SK-N-SH (cell line): ENCODE measurements around the gene ANKRD13B.

ENCODE experiments used
- CTCF ChIP-seq: fragments of 200-600 bp; sonication (generic); IDR thresholded peaks from 2 replicates; pipeline ENCODE4 v1.6.1; 2017; ENCODE audit warnings: antibody characterized with exemption, mild to moderate bottlenecking, moderate library complexity
- FOXM1 ChIP-seq: IDR thresholded peaks from 2 replicates; pipeline ENCODE4 v1.4.0; 2012; ENCODE audit warnings: low read depth, mild to moderate bottlenecking
- NRF1 ChIP-seq: IDR thresholded peaks from 2 replicates; pipeline ENCODE4 v1.6.1; 2012; ENCODE audit warnings: low read depth, mild to moderate bottlenecking, low read length
- RXRA ChIP-seq: IDR thresholded peaks from 2 replicates; pipeline ENCODE4 v1.4.0; 2012; ENCODE audit warnings: low read depth, mild to moderate bottlenecking, borderline replicate concordance
- USF2 ChIP-seq: fragments of 150-350 bp; IDR thresholded peaks from 2 replicates; pipeline ENCODE4 v1.6.1; 2017; ENCODE audit warnings: antibody characterized with exemption, low read length, low read depth, borderline replicate concordance

- no peak for TF ChIP-seq RXRA
- TF ChIP-seq CTCF: peak; percentile 85
- no peak for TF ChIP-seq USF2
- no peak for TF ChIP-seq NRF1
- TF ChIP-seq FOXM1: no peak
Measured at GRCh38 chr17:29579866-29580771, 12.8 kb upstream of the ANKRD13B start.
